ENCODE measurements around the gene PELO. TPM values are rescaled to one million over a fixed set of nuclear protein-coding genes. Genes with fewer than 3 reads are reported as not detected.

PELO gene
- total and polyA plus RNA-seq, 9 of the 15 experiments (the other 6 are each of a cell fraction or from before 2014, with no cell fraction given): 5.8 to 14.6 (median 9.6) TPM

DNA sequence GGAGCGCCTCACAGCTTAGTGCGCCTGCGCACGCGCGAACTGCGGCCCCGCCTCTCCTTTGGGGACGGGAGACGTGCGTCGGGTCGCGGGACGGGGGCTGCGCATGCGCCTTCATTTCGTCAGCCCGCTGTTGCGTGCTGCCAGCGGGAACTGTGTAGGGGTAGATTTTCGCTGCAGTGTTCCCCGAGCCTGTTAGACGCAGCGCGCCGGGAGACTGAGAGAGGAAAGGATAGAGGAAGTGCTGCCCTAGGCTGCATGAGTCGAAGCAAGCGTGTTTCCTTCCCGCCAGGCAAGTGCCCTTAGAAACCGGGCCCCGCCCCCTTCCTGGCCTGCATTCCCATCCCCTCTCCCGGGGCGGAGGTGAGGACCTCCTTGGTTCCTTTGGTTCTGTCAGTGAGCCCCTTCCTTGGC lies 12.3 kb downstream of the PELO start:
- ATAC-seq: peak; percentile 87
- peak; percentile 94 to 96 (median 94) for DNase-seq (ENCODE audit: extremely low read depth in 1 of 4, low spot score in 3 of 4)
- Histone ChIP-seq H3K4me1 (replicated peaks in 1 of 2; ENCODE audit: control insufficient read depth in 2 of 2, insufficient read depth in 2 of 2, low read length in 2 of 2) (peaks cover 0 to 10% of the 10 kb centered on the region in 2 experiments; a peak in 4 of 5 replicates), H3K9ac (ENCODE audit: insufficient read depth in 1 of 2, low read depth in 2 of 2, low read length in 2 of 2) (peak overlapping the region; percentile 90 to 94), H3K36me3 (ENCODE audit: control insufficient read depth, insufficient read depth, low read length) (peaks cover 28% of the 10 kb centered on the region), H3K79me2 (ENCODE audit: control insufficient read depth, insufficient read depth, low read length) (peaks cover 53% of the 10 kb centered on the region), H3K9me1 (ENCODE audit: control insufficient read depth, insufficient read depth, low read length) (peaks cover 4% of the 10 kb centered on the region), H3K27ac (ENCODE audit: extremely low read depth, low read depth, low read length) (peak overlapping the region; percentile 95), H4K20me1 (replicated peaks; ENCODE audit: control insufficient read depth, insufficient read depth, low read length) (peaks cover 16% of the 10 kb centered on the region), H3K4me3 (peak overlapping the region; percentile 65), H3K4me2 (ENCODE audit: insufficient read depth, low read length) (peak overlapping the region; percentile 99), H3K27me3 (ENCODE audit: control insufficient read depth in 2 of 2, insufficient read depth in 2 of 2, low read length in 2 of 2) (no peaks in the 10 kb centered on the region), H3K9me3 (replicated peaks; ENCODE audit: control insufficient read depth, insufficient read depth, low read depth, low read length) (no peaks in the 10 kb centered on the region), H2AFZ (ENCODE audit: low read depth, low read length) (peak overlapping the region; percentile 97)
- ChIA-PET CTCF (ENCODE audit: low intra/inter-chr PET ratio) (no interaction called here), POLR2A (interaction anchor here (1.0 to 1.5 kb wide), 5 partner anchors 8 to 1510 kb away, joined by 3 to 7 read pairs (median 4); partner anchors contain the start of genes ARL15, ITGA1 and PELO)
- WGBS (ENCODE audit: insufficient coverage, low coverage, missing lambda C conversion rate): under 1% methylated on average over 28 of the region's 34 CpGs
- in situ Hi-C loops (cut with MboI) (no loop called here), intact Hi-C loops (cut with micrococcal nuclease) (loop anchor here (10.0 kb wide), 1 partner anchor 295 kb away; no protein-coding TSS in a partner anchor)
- BruUV-seq (replicated peaks): no TSS peak
- peak; percentile 90 for FAIRE-seq
- no peak for TF ChIP-seq TAL1 (IDR thresholded peaks at IDR 0.05)
- no peak for TF ChIP-seq ZNF551 (CRISPR knock-in tag; IDR thresholded peaks at IDR 0.05)
- TF ChIP-seq, protein P1, sequence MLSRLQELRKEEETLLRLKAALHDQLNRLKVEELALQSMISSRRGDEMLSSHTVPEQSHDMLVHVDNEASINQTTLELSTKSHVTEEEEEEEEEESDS (CRISPR knock-in tag; IDR thresholded peaks at IDR 0.05): no peak
- no peak for TF ChIP-seq DIDO1 (tag; IDR thresholded peaks at IDR 0.05; ENCODE audit: low read depth)
- peak; percentile 86 for TF ChIP-seq CEBPG (CRISPR knock-in tag; IDR thresholded peaks at IDR 0.05)
- peak in 1 of 2 experiments; percentile 53; a peak in 2 of 4 replicates for TF ChIP-seq CEBPG (tag; conservative IDR thresholded peaks at IDR 0.05 in 1 of 2, IDR thresholded peaks at IDR 0.05 in 1 of 2)
- peak; percentile 52 for TF ChIP-seq KDM5B (IDR thresholded peaks at IDR 0.05; ENCODE audit: insufficient replicate concordance, low read depth, low read length)
- TF ChIP-seq ZNF217 (CRISPR knock-in tag; IDR thresholded peaks at IDR 0.05): no peak
- TF ChIP-seq ZNF436 (CRISPR knock-in tag; IDR thresholded peaks at IDR 0.05): no peak
- TF ChIP-seq, protein P2, sequence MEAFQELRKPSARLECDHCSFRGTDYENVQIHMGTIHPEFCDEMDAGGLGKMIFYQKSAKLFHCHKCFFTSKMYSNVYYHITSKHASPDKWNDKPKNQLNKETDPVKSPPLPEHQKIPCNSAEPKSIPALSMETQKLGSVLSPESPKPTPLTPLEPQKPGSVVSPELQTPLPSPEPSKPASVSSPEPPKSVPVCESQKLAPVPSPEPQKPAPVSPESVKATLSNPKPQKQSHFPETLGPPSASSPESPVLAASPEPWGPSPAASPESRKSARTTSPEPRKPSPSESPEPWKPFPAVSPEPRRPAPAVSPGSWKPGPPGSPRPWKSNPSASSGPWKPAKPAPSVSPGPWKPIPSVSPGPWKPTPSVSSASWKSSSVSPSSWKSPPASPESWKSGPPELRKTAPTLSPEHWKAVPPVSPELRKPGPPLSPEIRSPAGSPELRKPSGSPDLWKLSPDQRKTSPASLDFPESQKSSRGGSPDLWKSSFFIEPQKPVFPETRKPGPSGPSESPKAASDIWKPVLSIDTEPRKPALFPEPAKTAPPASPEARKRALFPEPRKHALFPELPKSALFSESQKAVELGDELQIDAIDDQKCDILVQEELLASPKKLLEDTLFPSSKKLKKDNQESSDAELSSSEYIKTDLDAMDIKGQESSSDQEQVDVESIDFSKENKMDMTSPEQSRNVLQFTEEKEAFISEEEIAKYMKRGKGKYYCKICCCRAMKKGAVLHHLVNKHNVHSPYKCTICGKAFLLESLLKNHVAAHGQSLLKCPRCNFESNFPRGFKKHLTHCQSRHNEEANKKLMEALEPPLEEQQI (IDR thresholded peaks at IDR 0.05): no peak
- TF ChIP-seq MXI1 (IDR thresholded peaks at IDR 0.05; ENCODE audit: low read depth, low read length): peak; percentile 32; the same call in 1 of the 2 replicates
- no peak for TF ChIP-seq SAFB2 (IDR thresholded peaks at IDR 0.05; ENCODE audit: borderline replicate concordance, low read depth, low read length, severe bottlenecking)
- 0 out of 4 replicates have a peak, but pooled peaks of 1 of the 2 experiments have one; percentile 54 for TF ChIP-seq KDM4B (IDR thresholded peaks at IDR 0.05; ENCODE audit: borderline replicate concordance in 2 of 2, low read depth in 1 of 2)
- no peak for TF ChIP-seq SNIP1 (IDR thresholded peaks at IDR 0.05; ENCODE audit: low read depth)
- TF ChIP-seq ELF2 (CRISPR knock-in tag; IDR thresholded peaks at IDR 0.05): no peak
- TF ChIP-seq, protein P3, sequence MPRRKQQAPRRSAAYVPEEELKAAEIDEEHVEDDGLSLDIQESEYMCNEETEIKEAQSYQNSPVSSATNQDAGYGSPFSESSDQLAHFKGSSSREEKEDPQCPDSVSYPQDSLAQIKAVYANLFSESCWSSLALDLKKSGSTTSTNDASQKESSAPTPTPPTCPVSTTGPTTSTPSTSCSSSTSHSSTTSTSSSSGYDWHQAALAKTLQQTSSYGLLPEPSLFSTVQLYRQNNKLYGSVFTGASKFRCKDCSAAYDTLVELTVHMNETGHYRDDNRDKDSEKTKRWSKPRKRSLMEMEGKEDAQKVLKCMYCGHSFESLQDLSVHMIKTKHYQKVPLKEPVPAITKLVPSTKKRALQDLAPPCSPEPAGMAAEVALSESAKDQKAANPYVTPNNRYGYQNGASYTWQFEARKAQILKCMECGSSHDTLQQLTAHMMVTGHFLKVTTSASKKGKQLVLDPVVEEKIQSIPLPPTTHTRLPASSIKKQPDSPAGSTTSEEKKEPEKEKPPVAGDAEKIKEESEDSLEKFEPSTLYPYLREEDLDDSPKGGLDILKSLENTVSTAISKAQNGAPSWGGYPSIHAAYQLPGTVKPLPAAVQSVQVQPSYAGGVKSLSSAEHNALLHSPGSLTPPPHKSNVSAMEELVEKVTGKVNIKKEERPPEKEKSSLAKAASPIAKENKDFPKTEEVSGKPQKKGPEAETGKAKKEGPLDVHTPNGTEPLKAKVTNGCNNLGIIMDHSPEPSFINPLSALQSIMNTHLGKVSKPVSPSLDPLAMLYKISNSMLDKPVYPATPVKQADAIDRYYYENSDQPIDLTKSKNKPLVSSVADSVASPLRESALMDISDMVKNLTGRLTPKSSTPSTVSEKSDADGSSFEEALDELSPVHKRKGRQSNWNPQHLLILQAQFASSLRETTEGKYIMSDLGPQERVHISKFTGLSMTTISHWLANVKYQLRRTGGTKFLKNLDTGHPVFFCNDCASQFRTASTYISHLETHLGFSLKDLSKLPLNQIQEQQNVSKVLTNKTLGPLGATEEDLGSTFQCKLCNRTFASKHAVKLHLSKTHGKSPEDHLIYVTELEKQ (CRISPR knock-in tag; IDR thresholded peaks at IDR 0.05): no peak
